Neuron (in vitro differentiated cells): Measurements from ENCODE around the gene CCDC7.
"Not testable (repeated sequence)": the region's sequence is repeated elsewhere in the genome, so short reads cannot be mapped to it uniquely, and the experiment has no call there.

Source experiments
- H2AFZ ChIP-seq: one replicate; pipeline ENCODE4 v1.6.1; 2013; ENCODE audit warnings: low read depth, mild to moderate bottlenecking, inconsistent platforms, low read length, moderate library complexity
- H3K27me3 ChIP-seq: one replicate; pipeline ENCODE4 v1.6.1; 2013; ENCODE audit warnings: low read length; ENCODE audit not compliant: insufficient read depth
- H3K36me3 ChIP-seq: one replicate; pipeline ENCODE4 v1.6.1; 2013; ENCODE audit warnings: low read length; ENCODE audit not compliant: insufficient read depth
- H3K4me1 ChIP-seq: one replicate; pipeline ENCODE4 v1.6.1; 2013; ENCODE audit warnings: low read length; ENCODE audit not compliant: insufficient read depth
- H3K4me3 ChIP-seq: 2 replicates; pipeline ENCODE4 v1.5.1; 2013; ENCODE audit warnings: mild to moderate bottlenecking, low read length, moderate library complexity
- H3K9me3 ChIP-seq: one replicate; pipeline ENCODE4 v1.6.1; 2013; ENCODE audit warnings: low read length

The CCDC7 gene

DNA sequence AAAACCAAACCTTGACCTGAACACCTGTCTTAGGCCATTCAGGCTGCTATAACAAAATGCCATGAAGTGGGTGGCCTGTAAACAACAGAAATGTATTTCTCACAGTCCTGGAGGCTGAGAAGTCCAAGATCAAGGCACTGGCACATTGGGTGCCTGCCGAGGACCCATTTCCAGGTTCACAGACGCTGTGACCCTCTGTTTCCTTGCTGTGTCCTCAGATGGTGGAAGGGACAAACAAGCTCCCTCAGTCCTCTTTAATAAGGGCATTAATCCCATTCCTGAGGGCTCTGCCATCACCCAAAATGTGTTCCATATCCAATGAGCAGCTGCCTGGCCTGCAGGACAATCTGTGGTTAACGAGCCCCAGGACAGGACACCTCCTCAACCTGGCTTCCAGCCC, 444.5 kb downstream of the CCDC7 start:
- peaks cover 3% of the 10 kb centered on the region for H3K36me3 ChIP-seq
- no peak overlapping the region for H3K4me3 ChIP-seq
- H2AFZ ChIP-seq: no peak overlapping the region
- H3K27me3 ChIP-seq: no peaks in the 10 kb centered on the region
- H3K9me3 ChIP-seq: no peaks in the 10 kb centered on the region
- H3K4me1 ChIP-seq: no peaks in the 10 kb centered on the region

DNA sequence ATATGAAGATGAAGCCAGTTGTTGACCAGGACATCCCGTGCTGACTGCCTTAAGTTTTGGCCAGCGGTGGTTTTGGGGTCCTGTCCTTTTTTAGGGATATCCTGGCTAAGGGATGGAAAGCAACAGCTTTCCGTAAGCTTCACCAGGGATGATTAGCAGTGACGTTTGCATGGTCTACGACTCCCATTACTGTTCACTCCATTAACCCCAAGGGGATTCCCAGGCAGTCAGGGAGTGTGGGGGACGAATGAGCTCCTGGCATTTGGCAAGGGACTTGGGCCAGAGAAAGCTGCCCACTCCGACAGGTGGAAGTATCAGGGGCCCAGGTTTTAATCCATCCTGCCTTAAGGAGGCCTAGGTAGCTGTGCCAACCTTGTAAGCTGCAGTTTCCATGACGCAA, 445.3 kb downstream of the CCDC7 start:
- Histone ChIP-seq H3K4me3 (no peak overlapping the region), H3K4me1 (no peaks in the 10 kb centered on the region), H2AFZ (no peak overlapping the region), H3K27me3 (no peaks in the 10 kb centered on the region), H3K9me3 (no peaks in the 10 kb centered on the region), H3K36me3 (peaks cover 9% of the 10 kb centered on the region)

DNA sequence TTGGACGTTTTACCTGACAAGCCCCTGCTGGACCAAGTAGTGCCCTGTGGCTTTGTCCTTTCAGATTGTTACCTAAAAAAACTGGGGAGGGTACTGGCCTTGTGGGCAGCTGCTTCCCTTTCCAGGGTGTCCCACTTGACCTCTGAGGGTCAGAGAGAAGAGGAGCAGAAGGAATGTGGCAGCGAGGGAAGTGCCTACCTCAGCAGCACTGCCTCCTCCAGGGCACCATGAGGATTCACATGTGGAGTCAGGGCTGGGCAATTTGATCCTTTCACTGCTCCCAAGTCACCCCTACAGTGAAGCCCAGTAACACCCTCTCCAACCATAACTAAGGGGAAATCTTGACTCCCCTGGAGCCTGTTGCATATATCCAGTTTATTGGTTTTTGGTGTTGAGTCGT, 447.5 kb downstream of the CCDC7 start:
- peaks cover 29% of the 10 kb centered on the region for H3K36me3 ChIP-seq
- H3K4me1 ChIP-seq: no peaks in the 10 kb centered on the region
- H2AFZ ChIP-seq: no peak overlapping the region
- no peaks in the 10 kb centered on the region for H3K27me3 ChIP-seq
- no peaks in the 10 kb centered on the region for H3K9me3 ChIP-seq
- H3K4me3 ChIP-seq: no peak overlapping the region

DNA sequence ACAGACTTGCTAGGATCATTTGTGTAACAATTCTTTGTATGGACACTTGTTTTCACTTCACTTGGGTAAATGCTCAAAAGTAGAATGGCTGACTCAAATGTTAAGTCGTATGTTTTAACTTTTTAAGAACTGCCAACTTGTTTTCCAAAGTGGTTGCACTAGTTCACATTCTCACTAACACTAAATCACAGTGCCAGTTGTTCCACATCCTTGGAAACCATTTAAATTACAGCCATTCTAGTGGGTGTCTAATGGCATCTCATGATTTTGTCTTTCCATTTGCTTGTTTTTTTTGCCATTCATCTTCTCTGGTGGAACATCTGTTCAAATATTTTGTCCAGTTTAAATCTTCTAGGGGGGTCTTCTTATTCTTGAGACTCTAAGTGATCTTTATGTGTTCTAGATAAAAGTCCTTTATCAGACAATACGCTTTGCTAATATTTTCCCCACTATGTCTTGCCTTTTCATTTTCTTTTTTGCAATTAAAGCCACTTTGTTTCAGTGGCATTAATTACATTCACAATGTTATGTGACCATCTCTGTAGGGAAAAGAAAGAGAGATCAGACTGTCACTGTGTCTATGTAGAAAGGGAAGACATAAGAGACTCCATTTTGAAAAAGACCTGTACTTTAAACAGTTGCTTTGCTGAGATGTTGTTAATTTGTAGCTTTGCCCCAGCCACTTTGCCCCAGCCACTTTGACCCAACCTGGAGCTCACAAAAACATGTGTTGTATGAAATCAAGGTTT, 448.1 kb downstream of the CCDC7 start:
- H3K36me3 ChIP-seq: peaks cover 35% of the 10 kb centered on the region
- H2AFZ ChIP-seq: no peak overlapping the region
- H3K27me3 ChIP-seq: no peaks in the 10 kb centered on the region
- H3K4me3 ChIP-seq: no peak overlapping the region
- H3K9me3 ChIP-seq: no peaks in the 10 kb centered on the region
- H3K4me1 ChIP-seq: no peaks in the 10 kb centered on the region

DNA sequence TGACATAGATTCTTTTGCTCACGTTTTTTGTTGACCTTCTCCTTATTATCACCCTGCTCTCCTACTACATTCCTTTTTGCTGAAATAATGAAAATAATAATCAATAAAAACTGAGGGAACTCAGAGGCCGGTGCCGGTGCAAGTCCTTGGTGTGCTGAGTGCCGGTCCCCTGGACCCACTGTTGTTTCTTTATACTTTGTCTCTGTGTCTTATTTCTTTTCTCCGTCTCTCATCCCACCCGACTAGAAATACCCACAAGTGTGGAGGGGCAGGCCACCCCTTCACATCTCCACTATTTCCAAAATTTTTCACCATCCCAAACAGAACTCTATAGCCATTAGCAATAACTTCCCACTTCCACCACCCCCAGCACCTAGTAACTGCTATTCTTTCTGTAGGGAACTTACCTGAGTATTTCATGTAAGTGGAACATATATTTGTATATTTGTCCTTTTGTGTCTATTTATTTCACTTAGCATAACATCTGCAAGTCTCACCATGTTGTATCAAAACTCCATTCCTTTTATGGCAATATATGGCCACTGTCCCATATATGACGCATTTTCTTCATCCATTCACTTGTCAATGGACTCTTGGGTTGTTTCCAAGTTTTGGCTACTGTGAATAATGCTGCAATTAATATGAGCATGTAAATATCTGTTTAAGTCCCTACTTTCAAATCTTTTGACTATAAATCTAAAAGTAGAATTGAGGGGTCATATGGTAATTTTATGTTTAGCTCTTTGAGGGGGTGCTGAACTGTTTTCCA, 449.4 kb downstream of the CCDC7 start:
- H3K27me3 ChIP-seq, H2AFZ ChIP-seq, H3K4me1 ChIP-seq, H3K4me3 ChIP-seq, H3K9me3 ChIP-seq: not testable (repeated sequence)
- H3K36me3 ChIP-seq: peaks cover 42% of the 10 kb centered on the region

DNA sequence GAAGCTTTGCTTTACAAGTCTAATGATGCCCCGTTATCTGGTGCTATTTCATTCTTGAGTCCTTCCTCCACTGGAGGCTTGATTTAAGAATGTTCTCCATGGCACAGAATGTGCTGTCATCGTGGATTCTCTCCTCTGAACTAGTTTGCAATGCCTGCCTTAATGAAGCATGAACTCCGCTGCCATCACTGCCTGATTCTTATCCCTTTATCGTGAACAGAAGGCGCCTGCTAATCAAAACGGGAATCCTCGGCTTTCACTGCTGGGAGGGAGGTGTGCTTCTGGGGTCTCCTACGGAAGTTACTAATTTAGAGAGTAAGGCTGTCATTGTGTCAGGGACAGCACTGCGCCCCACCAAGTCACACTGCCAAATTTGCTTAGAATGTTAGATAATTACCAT, 455.9 kb downstream of the CCDC7 start:
- Histone ChIP-seq H2AFZ (no peak overlapping the region), H3K4me1 (no peaks in the 10 kb centered on the region), H3K27me3 (no peaks in the 10 kb centered on the region), H3K36me3 (peaks cover 65% of the 10 kb centered on the region), H3K4me3 (no peak overlapping the region), H3K9me3 (no peaks in the 10 kb centered on the region)

DNA sequence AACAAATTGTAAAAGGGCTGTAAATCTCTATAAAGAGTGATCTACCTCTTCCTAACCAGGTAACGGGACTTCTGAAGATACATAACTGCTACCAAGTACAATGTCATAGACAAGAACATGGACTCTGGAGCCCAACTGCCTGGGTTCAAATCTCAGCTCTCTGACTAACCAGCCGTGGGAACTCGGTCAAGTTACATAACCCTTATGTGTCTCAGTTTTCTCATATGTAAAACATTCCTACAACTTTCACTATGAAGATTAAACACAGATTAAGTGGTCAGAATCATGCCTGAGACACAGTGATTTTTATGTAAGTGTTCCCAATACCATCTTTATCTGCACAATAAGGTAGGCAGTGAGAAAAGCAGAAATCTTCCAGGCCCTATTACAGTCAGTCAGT, 459.5 kb downstream of the CCDC7 start:
- Histone ChIP-seq H3K27me3 (no peaks in the 10 kb centered on the region), H3K4me3 (no peak overlapping the region), H2AFZ (no peak overlapping the region), H3K9me3 (no peaks in the 10 kb centered on the region), H3K4me1 (no peaks in the 10 kb centered on the region), H3K36me3 (peaks cover 58% of the 10 kb centered on the region)

DNA sequence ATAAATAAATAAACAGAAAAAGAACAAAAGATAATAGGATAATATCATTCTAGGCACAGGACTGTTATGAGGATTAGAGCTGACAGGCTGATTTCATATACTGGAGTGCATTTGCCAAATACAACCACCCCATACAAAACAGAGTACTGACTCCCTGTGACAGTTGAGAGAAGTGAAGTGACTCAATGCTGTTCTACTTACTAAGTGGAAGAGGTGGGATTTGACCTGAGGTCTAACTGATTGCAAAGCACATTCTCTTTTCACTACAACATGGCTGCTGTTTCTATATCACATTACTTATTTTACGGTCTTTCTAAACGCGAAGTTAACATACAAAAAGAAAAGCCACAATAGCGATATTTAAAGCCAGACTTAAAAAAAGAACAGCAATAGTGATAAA, 460.7 kb downstream of the CCDC7 start:
- H3K36me3 ChIP-seq: peaks cover 67% of the 10 kb centered on the region
- H3K4me1 ChIP-seq: no peaks in the 10 kb centered on the region
- H2AFZ ChIP-seq: no peak overlapping the region
- H3K4me3 ChIP-seq: no peak overlapping the region
- no peaks in the 10 kb centered on the region for H3K9me3 ChIP-seq
- H3K27me3 ChIP-seq: no peaks in the 10 kb centered on the region

DNA sequence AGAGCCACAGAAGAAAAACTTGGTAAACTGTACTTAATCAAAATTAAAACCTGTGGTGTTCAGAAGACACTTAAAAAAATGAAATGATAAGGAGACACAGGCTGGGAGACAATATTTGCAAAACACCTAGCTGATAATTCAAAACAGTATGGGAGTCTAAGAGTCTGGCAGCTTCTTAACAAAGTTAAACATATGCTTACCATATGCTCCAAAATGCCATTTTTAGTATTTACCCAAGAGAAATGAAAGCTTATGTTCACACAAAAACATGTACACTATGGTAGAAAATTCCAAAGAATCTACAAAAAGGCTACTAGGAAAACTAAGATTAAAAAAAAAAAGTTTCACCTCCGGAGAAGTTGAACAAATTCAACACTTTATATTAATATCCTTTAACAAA, 463.5 kb downstream of the CCDC7 start:
- H3K4me3 ChIP-seq: no peak overlapping the region
- no peak overlapping the region for H2AFZ ChIP-seq
- peaks cover 2% of the 10 kb centered on the region for H3K9me3 ChIP-seq
- no peaks in the 10 kb centered on the region for H3K4me1 ChIP-seq
- H3K27me3 ChIP-seq: no peaks in the 10 kb centered on the region
- H3K36me3 ChIP-seq: peaks cover 57% of the 10 kb centered on the region

DNA sequence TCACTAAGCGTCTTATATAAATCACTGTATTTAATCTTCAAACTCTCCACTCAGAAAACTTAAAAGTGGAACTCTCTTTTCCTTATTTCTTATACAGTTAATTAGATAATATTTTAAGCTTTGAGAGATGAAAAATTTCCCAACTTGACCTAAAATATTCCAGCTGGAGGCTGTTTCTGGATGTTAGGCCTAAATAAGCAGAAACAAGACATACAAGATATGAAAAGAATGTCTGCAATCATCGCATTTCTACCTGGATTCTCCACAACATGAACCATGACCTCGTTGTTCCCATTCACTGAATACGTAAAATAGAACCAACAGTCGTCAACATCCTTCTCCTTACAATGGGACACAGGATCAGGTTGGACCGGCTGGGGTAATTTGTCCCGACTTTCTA, 464.0 kb downstream of the CCDC7 start:
- H3K36me3 ChIP-seq: peaks cover 55% of the 10 kb centered on the region

DNA sequence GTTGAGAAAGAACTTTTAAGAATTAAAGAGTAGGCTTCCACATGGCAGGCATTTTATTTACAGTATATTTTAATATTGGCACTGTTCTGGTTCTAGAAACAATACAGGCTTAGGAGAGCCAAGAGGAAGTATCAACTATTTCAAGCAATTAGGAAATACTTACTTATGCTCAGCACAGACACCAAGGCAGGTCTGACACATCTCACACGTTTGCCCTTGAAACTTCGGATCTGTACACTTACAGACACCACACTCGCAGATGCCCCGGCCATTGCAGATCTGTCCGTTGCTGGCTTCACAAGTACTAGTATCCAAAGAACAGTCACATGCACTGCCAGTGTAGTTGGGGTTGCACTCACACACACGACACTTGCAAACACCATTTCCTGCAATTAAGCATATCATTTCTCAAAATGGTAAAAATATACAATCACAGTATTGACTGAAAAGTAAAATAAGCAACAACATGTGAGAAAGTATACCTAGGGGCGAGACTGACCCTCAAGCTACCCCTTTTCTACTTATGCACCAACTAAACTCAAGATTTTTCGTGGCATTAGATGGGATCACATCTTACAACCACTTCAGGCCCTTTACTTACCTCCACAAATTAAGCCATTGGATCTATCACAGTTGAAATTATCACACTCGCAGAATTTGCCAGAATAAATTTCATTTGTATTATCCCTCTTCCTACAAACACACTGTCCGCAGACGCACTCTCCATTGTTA, 465.5 kb downstream of the CCDC7 start:
- H3K36me3 ChIP-seq: peaks cover 47% of the 10 kb centered on the region
- H2AFZ ChIP-seq: no peak overlapping the region
- no peak overlapping the region for H3K4me3 ChIP-seq
- no peaks in the 10 kb centered on the region for H3K4me1 ChIP-seq
- peaks cover 2% of the 10 kb centered on the region for H3K9me3 ChIP-seq
- H3K27me3 ChIP-seq: no peaks in the 10 kb centered on the region

More for the DNA sequence above, 464.0 kb downstream of the CCDC7 start:
- H3K27me3 ChIP-seq, H3K4me3 ChIP-seq, H3K9me3 ChIP-seq, H3K4me1 ChIP-seq, H2AFZ ChIP-seq: not testable (repeated sequence)

DNA sequence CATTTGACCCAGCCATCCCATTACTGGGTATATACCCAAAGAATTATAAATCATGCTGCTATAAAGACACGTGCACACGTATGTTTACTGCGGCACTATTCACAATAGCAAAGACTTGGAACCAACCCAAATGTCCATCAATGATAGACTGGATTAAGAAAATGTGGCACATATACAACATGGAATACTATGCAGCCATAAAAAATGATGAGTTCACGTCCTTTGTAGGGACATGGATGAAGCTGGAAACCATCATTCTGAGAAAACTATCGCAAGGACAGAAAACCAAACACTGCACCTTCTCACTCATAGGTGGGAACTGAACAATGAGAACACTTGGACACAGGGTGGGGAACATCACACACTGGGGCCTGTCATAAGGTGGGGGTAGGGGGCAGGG, 471.9 kb downstream of the CCDC7 start:
- H3K27me3 ChIP-seq: not testable (repeated sequence)

DNA sequence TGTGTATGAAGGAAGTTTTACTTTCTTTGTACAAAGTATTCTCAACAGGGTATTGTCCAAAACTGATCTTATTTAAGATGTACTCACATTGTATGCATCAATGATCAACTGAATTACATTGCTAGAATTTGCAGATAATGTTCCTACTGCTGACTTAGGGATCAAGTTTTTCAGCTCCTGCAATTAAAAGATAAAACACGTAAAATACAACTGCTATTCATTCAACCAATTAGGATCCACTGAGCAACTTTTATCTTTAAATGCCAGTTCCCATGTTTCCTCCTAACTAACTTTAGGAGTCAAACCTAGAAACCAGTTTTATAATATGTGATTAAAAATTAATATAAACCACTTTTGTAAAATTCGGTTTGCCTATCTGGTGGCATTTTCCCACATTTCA, 476.2 kb downstream of the CCDC7 start:
- peaks cover 91% of the 10 kb centered on the region for H3K36me3 ChIP-seq

More for the DNA sequence above, 471.9 kb downstream of the CCDC7 start:
- not testable (repeated sequence) for H3K4me3 ChIP-seq, H2AFZ ChIP-seq, H3K9me3 ChIP-seq, H3K4me1 ChIP-seq
- peaks cover 54% of the 10 kb centered on the region for H3K36me3 ChIP-seq

More for the DNA sequence above, 476.2 kb downstream of the CCDC7 start:
- Histone ChIP-seq H3K9me3 (peaks cover 10% of the 10 kb centered on the region), H3K27me3 (no peaks in the 10 kb centered on the region), H3K4me1 (no peaks in the 10 kb centered on the region), H3K4me3 (no peak overlapping the region), H2AFZ (no peak overlapping the region)
